HG03066 (cell line): Measurements from ENCODE around the gene ASAH2B.

Source experiments
- ATAC-seq: cut with Tn5 transposase; IDR thresholded peaks from one replicate; pipeline ENCODE4 v1.9.1; 2021; ENCODE audit warnings: low read depth; ENCODE audit not compliant: unreplicated experiment

The ASAH2B gene

DNA sequence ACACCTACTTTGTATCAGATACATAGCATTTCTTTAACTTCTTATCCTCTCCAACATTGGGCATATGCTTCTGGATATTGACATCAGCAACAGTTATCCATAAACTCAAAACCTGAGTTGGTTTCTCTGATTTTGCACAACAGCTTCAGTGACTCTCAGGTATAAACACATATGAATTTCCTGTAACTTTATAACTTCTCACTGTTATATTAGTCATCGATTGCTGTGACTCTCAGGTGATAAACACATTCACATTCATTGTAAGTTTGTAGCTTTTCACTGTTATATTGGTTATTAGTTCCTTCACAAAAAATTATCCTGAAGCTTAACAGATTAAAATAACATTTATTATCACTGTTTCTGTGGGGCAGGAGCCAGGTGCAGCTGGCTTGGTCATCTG, 57.0 kb downstream of the ASAH2B start:
- ATAC-seq: no peak

DNA sequence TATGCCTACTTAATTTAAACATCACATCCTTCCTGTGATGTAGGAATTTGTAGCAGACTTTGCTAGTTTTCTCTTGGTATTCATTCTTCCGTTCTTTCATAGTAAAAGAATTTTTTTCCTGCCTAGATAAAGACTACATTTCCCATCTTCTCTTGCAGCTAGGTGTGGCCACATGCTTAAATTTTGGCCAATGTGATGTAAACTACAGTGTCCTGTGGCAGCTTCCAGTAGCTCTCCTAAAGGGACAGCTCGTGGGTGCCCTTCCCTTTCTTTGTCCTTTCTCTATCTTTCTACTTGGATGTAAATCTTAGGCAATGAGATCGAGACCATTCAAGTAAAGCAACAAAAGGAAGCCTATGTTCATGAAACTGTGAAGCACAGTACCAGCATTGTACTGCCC, 58.6 kb downstream of the ASAH2B start:
- ATAC-seq: no peak

DNA sequence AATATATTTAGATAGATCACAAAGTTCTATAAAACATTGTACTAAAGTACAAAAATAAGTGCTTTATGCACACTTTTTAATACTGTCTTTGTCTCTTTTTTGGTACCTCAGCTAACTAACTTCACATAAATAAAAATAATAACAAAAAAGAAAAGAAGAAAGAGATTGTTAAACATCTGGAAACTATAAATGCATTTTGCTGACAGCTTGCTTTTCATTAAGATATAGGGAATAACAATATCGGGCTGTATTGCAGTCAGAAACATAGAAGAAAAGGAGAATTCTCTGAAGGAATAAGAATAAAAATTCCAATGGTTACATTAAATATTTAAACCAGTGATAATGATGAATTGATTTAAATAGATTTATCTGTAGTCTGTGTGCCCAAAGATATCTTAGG, 59.9 kb downstream of the ASAH2B start:
- ATAC-seq: no peak

DNA sequence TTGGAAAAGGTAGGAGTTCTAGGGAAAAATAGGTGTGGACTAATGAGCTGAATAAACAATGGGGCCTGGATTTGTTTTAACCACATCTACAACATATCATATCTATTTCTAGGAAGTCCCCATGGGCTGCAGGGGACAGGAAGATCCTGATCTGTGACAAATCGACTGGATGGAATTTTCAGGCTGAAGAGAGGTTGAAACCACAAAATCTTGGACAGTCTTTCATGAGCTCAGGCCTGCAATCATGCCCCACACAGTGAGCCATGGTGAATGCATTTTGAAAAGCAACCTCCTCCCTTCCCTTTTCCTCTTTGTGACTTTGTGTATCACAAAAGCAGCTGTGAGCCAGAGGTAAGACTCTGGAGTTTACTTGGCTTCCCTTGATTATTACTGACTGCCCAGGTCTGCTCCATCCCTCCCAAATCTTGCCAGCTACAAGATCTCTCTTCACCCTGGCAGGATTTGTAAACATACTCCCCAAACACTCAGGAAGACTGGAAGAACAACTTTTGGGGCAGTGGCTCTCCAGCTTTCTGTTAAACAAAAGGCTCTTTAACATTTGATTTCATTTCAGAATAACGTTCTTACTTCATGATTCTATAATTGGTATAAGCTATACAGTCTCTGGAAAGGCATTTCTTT, 66.4 kb downstream of the ASAH2B start:
- no peak for ATAC-seq

DNA sequence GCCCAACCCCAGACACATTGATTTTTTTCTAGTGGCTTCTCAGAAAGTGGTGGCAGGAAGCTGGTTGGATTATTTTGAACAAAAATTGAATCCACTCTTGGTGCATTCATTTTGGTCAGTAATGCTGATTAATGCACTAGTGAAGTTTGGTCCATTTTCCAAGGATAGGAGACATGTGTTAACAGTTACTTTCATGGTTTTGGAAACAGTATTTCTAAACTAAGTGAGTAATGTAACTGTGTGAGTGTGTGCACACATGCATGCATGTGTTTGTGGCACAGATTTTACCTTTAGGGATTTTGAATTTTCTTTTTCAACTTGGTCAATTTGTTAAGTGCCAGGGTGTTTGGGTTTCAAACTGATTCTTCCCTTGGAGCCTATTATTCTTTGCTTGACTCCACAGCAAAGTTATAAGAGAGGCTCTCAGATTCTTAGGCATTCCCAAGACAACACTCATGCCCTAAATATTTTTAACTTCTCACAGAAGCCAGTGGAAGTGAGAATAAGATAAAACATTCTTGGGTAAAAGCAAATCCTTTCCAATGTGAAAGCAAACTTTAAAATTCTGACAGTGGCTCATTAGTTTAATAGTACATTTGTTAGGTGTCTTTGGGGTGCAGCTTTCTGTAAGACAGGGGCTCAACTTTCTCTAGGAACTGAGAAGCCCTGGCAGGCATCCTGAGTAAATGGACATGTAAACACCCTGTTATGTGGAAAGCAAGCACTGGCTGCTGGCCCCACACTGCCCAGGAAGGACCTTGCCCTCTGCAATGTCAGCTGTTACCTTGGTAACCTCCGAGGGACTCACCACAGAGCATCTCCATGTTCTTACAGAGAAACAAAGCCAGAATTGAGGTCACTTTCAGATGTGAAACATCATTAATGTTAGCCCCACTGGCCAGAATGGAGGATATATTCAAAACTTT, 68.4 kb downstream of the ASAH2B start:
- no peak for ATAC-seq
